GM18868 (cell line): ENCODE measurements around the gene UBE2E2.

ENCODE experiments used
- ATAC-seq: cut with Tn5 transposase; IDR thresholded peaks from one replicate; pipeline ENCODE4 v1.9.1; 2021; ENCODE audit warnings: mild to moderate bottlenecking, moderate library complexity; ENCODE audit not compliant: unreplicated experiment

The UBE2E2 gene

DNA sequence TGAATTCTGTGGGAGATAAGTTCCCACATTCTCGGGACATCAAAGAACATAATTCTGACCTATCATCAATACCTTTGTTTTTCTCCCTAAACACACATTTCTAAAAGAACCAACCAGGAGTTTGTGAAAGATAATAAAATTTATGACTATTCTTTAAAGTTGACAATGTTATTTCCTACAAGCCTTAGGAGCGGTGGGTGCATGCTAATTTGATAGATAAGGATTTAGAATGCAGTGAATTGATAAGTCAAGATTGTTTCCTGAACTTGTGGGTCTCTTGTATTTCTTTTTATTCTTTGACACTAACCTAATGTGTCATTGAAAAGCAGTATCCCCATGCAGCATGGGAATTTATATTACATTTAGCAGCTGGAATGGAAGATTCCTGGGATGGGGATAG is 10.3 kb upstream of the UBE2E2 start:
- no peak for ATAC-seq

DNA sequence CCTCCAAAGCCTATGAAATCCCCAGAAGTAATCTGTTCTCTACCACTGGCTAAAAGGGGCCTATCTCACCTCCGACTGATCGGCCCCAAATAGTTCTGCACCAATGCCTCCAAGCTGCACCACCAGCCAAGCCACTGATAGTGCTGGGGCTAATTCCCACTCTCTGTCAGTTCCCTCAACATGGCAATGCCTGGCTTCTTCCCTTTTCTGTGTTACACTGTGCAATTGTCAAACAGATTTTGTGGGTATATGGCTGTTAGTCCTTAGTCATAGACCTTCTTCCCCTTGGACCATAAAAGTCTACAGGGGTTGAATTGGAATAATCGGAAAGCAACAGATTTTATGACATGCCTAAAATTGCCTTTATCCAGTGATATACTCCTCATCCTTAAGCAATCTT is 9.3 kb upstream of the UBE2E2 start:
- ATAC-seq = no peak

GRCh38 chr3:23198801-23199200 is 4.3 kb upstream of the UBE2E2 start:
- ATAC-seq = no peak

DNA sequence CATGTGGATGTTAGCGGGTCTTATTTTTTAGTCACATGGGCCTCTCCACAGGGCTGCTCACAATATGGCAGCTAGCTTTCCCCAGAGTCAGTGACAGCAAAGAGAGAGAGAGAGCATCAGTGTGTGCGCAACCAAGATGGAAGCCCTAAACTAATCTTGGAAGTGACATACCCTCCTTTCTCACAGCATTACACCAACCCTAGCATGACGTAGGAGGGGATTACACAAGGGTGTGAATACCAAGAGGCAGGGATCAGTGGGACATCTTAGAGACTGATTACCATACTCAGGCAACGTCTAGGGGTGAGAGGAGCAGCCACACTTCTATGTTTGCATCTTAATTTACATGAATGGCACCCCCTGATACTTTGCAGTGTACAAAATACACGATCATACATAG is 3.5 kb upstream of the UBE2E2 start:
- no peak for ATAC-seq

- no peak for ATAC-seq
These were observed 1.8 kb upstream of the UBE2E2 start for GRCh38 chr3:23201154-23201838.

- ATAC-seq = peak; percentile 31
These were observed 765 bp upstream of the UBE2E2 start for GRCh38 chr3:23202203-23202920.

DNA sequence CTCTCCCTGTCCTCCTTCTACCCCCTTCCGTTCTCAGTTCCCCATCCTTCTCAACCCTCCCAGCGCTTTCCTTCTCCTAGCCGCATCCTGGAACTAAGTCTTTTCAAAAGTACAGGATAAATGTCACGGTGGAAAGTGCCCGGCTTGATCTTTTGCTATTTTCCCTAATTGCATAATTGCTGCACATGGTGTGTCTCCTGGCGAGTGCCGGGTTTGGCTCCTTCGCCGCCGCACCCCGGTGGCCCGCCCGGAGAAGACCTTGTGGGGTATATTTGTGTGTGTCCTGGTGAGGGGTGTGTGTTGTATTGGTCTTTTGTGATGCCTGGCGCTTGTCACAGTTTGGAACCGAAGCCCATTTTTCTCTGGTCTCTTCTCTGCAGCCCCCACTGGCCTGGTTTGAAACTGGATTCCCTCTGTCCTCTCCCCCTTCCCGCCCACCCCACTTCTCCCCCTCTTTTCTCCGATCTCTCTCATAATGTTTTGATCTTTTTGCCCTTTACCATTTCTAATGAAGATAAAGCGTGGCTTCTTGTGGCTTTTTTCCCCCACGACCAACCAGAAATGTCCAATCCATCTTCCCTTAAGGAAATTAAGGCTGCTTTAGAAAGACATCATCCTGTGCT is 692 bp downstream of the UBE2E2 start:
- peak; percentile 18 for ATAC-seq

DNA sequence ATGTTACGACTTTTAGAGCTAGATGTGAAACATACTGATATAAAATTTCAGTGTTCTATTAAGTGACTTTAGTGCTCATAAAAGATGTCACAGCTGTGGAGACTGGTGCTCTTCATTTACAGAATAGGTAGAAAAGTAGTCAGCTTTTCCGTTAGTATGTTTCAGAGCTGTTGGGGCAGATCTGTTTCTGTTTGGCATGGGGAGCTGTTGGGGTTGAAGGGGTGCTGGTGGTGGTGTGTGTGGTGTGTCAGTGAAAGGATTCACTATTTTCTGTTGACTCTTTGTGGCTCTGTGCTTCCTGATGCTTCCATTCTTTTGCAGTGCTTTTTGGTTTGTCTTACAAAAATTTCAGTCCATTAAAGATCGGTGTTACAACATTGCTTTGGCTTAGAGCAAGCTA is 3.2 kb downstream of the UBE2E2 start:
- ATAC-seq = no peak

DNA sequence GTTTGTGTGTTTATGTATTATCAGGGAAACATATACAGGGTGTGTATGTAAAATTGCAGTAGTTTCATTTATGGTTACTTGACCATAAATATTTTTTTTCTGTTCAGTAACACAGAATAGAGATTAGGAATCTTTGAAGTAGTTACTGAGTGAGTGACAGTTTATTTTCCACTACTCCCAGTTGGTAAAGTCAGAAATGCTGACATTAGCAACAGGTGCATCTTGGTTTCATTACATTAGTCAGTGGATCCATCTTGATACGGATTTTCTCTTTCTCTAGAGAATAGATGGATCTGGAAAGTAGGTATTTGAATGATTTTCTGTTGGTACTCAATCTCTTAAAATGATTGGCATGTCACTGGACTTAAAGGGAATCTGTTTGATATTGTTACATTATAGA is 6.0 kb downstream of the UBE2E2 start:
- ATAC-seq = no peak

DNA sequence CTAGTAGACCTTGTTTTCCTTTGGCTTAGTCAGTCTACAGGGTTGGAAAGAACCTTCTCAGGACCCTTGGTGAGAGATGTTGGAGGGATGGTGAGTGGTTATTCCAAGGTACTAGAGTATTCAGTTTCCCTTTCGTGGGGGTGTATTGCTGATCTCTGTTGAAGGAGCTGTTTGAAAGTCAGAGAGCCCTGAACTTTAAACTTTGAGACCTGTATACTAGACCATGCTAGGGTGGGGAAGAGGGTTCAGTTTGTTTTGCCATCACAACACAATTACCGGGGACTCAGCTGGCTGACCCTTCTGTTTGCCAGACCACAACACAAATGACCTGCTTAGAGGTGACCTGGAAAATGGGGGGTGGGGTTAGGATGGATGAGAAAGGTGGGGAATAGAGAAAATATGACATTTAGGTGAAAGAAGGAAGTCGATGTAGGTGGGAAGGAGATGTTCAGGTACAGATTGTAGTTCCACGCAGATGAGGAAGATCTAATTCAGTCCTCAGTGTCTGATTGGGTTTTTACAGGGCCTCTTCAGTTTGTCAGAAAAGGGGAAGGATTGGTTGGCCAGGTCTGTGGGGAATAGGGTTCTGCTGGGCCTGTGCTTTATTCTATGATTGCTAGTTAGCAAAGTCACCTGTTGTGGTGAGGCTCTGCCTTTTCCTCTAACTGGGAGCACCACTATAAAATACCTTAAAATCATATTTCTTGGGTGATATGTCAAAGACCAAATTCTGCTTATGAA is 6.8 kb downstream of the UBE2E2 start:
- ATAC-seq = no peak

DNA sequence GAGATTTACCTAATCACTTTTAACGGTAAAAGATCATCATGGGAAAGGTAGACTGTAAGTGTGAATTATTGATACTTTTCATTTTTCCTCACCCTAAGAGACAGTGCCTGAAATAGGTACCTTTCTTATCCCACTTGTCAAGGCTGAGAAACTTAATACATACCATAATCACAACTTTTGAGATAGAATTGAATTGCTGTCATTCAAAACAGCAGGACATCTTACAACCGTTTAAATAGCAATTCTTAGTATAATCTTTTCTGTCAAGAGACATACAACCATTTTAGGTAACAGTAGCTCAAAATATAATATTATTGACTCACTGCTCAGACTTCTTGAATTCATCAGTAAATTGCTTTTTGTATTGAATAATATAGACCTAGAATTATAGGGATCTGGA is 10.7 kb downstream of the UBE2E2 start:
- no peak for ATAC-seq

- no peak for ATAC-seq
These were observed 14.9 kb downstream of the UBE2E2 start for GRCh38 chr3:23217872-23218554.

DNA sequence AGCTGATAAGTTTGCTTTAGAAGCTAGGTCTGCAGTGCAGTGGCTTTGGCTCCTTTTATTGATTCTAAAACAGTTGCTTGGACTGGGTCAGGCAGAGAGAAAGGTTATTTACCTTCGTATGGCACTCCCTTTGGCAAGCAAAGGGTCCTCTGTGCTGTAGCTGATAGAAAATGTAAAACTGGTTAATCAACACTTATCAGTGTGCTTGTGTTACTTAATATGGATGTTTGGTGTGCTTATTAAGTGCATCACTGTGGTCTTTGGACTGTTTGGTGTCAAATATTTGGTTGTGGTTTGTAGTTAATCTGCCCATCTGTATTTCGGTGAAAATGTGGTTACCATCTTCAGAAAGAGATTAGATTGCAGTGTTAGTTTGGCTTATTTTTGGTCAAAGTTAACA is 16.0 kb downstream of the UBE2E2 start:
- ATAC-seq = peak; percentile 37

GRCh38 chr3:23219552-23219951 is 16.4 kb downstream of the UBE2E2 start:
- peak; percentile 59 for ATAC-seq

DNA sequence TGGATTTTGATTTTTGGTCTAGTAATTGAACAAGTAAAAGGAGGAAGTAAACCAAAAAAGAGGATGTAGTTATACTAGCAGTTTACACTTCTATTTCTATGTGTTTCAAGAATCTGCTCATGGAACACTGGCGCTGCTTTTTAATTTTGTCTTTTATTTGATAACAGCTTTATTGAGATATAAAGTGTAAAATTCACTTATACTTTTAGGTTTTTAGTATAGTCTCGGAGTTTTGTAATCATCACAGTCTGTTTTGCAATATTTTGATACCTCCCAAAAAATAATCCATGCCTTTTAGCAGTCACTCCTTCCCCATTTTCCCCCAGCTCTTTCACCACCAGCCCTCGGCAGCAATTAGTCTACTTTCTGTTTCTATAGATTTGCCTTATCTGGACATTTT is 18.0 kb downstream of the UBE2E2 start:
- peak; percentile 33 for ATAC-seq

GRCh38 chr3:23232016-23232415 is 28.9 kb downstream of the UBE2E2 start:
- no peak for ATAC-seq

DNA sequence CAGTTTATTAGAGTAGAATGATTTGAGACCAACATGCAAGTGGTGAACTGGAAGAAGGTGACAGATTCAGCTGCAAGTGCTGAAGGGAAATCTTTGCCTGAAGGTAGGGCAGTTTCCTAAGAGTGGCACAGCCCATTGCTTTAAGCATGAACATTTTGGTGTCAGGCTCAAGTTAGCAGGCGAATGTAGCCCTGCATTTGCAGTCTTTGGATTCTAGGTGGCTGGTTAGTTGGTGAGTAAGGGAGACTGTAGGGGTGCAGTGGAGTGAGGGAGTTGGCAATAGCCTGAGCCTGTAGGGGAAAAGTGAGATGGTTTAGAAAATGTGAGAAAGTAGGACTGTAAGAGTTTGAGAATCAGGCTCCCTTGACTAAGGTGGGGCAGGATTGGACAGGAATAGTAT is 29.7 kb downstream of the UBE2E2 start:
- no peak for ATAC-seq

- no peak for ATAC-seq
These were observed 32.1 kb downstream of the UBE2E2 start for GRCh38 chr3:23235264-23235663.

DNA sequence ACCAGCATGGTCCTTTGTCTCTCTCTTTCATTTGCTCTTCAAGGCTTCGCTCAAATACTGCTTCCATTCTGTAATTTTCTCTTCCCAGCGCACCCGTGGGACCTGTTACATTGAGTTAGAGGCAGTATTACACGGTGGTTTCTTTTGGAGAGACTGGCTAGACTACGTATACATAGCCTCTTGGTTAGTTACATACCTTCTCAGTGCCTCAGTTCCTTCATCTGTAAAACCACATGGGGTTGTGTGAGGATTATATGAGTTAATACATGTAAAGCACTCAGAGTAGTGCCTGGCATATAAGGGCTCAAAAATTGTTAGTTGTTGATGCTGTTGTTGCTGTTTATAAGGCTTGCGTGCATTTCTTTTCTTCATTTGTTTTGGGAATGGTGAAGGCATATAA is 33.8 kb downstream of the UBE2E2 start:
- no peak for ATAC-seq

- ATAC-seq = peak; percentile 28
These were observed 35.0 kb downstream of the UBE2E2 start for GRCh38 chr3:23238156-23238555.

DNA sequence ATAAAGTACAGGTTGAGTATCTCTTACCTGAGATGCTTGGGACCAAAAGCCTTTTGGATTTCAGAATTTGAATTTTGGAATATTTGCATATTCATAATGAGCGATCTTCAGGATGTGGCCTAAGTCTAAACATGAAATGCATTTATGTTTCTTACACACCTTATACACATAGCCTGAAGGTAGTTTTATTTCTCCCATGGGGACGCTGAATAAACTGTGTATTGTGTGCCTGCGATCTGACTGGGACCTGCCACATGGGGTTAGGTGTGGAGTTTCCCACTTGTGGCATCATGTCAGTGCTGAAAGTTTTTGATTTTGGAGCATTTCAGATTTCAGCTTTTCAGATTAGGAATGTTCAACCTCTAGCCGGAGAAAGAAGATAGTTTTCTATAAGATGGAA is 35.5 kb downstream of the UBE2E2 start:
- peak; percentile 71 for ATAC-seq
